ENCODE results near the gene ANKRD18B. TPM values are rescaled to one million over a fixed set of nuclear protein-coding genes. Genes with fewer than 3 reads are reported as not detected.
A peak's percentile ranks its signal among the peaks of the same experiment; 100 is the strongest.
"Not testable (repeated sequence)": the region's sequence is repeated elsewhere in the genome, so short reads cannot be mapped to it uniquely, and the experiment has no call there.

The ANKRD18B gene
- total RNA-seq, 4 donors from 2014 or later = 0.59 to 12.4 (median 1.5) TPM

DNA sequence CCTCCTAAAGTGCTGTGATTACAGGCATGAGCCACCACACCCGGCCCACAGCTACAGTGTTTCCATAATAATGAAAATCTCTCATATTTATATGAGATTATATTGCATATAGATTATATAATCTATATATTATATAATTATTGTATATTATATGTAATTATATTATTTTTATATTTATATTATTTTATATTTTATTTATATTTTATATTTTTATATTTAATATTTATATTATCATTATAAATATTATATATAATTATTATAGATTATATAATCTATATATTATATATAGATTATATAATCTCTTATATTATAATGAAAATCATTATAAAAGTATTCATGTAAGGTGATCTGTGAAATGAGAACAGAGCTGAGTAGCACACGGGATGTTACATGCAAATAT lies 11.5 kb downstream of the ANKRD18B start:
- WGBS, 2 donors = 90 to 92% methylated on average over 2 of the region's 2 CpGs
- H3K36me3 ChIP-seq = no peaks in the 10 kb centered on the region
- intact Hi-C loops (cut with DNase I) = no loop called here
- H3K9me3 ChIP-seq = no peaks in the 10 kb centered on the region
- DNase-seq = no peak
- H3K4me1 ChIP-seq = no peaks in the 10 kb centered on the region
- H3K27me3 ChIP-seq = no peaks in the 10 kb centered on the region
- H3K27ac ChIP-seq = no peak overlapping the region
- TF ChIP-seq POLR2A (IDR thresholded peaks at IDR 0.05) = no peak
- TF ChIP-seq, protein P1, sequence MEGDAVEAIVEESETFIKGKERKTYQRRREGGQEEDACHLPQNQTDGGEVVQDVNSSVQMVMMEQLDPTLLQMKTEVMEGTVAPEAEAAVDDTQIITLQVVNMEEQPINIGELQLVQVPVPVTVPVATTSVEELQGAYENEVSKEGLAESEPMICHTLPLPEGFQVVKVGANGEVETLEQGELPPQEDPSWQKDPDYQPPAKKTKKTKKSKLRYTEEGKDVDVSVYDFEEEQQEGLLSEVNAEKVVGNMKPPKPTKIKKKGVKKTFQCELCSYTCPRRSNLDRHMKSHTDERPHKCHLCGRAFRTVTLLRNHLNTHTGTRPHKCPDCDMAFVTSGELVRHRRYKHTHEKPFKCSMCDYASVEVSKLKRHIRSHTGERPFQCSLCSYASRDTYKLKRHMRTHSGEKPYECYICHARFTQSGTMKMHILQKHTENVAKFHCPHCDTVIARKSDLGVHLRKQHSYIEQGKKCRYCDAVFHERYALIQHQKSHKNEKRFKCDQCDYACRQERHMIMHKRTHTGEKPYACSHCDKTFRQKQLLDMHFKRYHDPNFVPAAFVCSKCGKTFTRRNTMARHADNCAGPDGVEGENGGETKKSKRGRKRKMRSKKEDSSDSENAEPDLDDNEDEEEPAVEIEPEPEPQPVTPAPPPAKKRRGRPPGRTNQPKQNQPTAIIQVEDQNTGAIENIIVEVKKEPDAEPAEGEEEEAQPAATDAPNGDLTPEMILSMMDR (IDR thresholded peaks at IDR 0.05) = no peak
- H3K4me3 ChIP-seq (replicated peaks in 1 of 3) = no peak overlapping the region

- H3K4me1 ChIP-seq; H3K27ac ChIP-seq; H3K4me3 ChIP-seq (replicated peaks in 1 of 3); H3K27me3 ChIP-seq; DNase-seq; intact Hi-C loops (cut with DNase I); H3K9me3 ChIP-seq; H3K36me3 ChIP-seq: not testable (repeated sequence)
- 87 to 96% methylated on average over 2 of the region's 2 CpGs for WGBS, 2 donors
These were observed 19.4 kb downstream of the ANKRD18B start for GRCh38 chr9:33543463-33543862.

GRCh38 chr9:33545715-33546114 lies 21.7 kb downstream of the ANKRD18B start:
- H3K9me3 ChIP-seq; H3K4me3 ChIP-seq (replicated peaks in 1 of 3); DNase-seq; H3K4me1 ChIP-seq; H3K27me3 ChIP-seq; H3K36me3 ChIP-seq; H3K27ac ChIP-seq; intact Hi-C loops (cut with DNase I): not testable (repeated sequence)
- WGBS, 2 donors = 75 to 78% methylated on average over 2 of the region's 2 CpGs

DNA sequence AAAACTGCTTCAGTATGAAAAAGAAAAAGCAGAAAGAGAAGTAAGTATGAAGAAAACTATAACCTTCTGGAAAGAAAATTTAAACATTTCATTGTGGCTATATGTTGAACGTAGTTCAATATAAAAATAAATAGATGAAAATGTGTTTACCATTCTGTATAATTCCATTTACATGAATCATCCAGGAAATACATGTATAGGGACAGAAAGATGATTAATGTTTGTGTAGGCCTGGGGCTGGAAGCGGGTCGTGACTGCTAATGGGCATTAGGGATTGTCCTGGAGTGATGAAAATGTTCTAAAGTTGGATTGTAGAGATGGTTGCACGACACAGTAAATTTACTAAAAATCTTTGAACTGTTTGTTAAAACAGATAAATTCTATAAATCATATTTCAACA lies 24.8 kb downstream of the ANKRD18B start:
- 83 to 84% methylated on average over 4 of the region's 4 CpGs for WGBS, 2 donors
- DNase-seq; H3K27me3 ChIP-seq; H3K4me3 ChIP-seq (replicated peaks in 1 of 3); H3K4me1 ChIP-seq; H3K36me3 ChIP-seq; H3K27ac ChIP-seq; H3K9me3 ChIP-seq; intact Hi-C loops (cut with DNase I): not testable (repeated sequence)

DNA sequence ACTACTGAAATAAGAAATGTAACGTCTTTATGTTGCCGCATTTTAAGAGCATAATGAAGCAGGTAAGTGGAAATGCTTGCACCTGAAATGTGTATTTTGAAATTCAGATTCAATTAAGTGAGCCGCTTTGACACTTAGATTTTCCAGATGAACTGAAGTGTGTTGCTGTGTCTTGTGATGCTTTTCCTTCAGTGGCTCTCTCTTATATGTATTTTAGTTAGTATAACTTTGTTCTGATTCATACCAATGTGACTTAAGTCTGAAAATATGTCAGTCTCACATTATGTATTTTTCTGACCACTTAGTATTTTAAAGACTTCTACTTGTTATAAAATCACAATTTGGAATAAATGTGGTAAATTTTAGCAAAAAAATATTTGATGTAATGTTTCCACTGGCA lies 25.4 kb downstream of the ANKRD18B start:
- intact Hi-C loops (cut with DNase I); H3K36me3 ChIP-seq; H3K27me3 ChIP-seq; H3K4me1 ChIP-seq; H3K27ac ChIP-seq; H3K9me3 ChIP-seq; DNase-seq; H3K4me3 ChIP-seq (replicated peaks in 1 of 3): not testable (repeated sequence)
- 92 to 96% methylated on average over 3 of the region's 3 CpGs for WGBS, 2 donors

DNA sequence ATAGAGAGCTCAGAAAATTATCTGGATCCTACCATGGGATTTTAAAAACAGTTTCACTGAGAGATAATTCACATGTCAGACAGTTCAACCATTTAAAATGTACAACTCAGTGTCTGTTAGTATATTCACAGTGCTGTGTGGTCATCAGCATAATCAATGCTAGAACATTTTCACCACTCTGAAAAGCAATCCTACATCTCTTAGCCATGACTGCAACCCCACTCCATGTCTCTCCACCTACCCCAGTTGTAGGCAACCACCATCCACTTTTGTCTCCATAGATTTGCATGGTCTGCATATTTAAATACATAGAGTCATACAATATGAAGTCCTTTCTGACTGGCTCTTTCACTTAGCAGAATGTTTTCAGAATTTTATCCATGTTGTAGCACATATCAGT lies 27.1 kb downstream of the ANKRD18B start:
- H3K27me3 ChIP-seq; H3K9me3 ChIP-seq; H3K36me3 ChIP-seq; DNase-seq; H3K27ac ChIP-seq; H3K4me3 ChIP-seq (replicated peaks in 1 of 3); intact Hi-C loops (cut with DNase I); H3K4me1 ChIP-seq: not testable (repeated sequence)

GRCh38 chr9:33552315-33552725 lies 28.3 kb downstream of the ANKRD18B start:
- H3K4me1 ChIP-seq; H3K9me3 ChIP-seq; intact Hi-C loops (cut with DNase I); H3K27me3 ChIP-seq; H3K27ac ChIP-seq; H3K36me3 ChIP-seq; H3K4me3 ChIP-seq (replicated peaks in 1 of 3): not testable (repeated sequence)
- 8 to 18% methylated on average over 2 to 4 of the region's 4 CpGs for WGBS, 2 donors
- DNase-seq = peak; percentile 70 to 77

DNA sequence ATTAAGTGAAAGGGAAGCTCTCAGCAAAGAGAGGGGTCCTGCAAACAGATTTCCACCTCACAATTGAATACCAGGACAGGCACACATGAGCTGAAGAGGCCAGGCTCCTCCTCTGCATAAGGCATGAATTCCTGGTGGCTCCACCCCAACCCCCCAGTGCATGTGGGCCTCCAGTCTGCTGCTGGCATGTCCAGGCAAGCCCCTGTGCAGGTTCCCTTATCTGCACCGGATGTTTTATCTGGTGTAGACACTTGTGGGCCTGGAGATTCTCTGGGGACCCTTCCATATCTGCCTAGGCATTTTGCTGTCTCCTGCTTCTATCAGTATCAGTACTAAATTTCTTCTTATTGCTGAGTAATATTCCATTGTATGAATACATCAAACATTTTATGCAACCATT lies 36.2 kb downstream of the ANKRD18B start:
- H3K4me1 ChIP-seq; H3K36me3 ChIP-seq; intact Hi-C loops (cut with DNase I); H3K4me3 ChIP-seq (replicated peaks in 1 of 3); H3K27me3 ChIP-seq; H3K27ac ChIP-seq; H3K9me3 ChIP-seq; DNase-seq: not testable (repeated sequence)
- 50 to 72% methylated on average over 1 of the region's 1 CpG for WGBS, 2 donors

GRCh38 chr9:33562196-33562595 lies 38.1 kb downstream of the ANKRD18B start:
- intact Hi-C loops (cut with DNase I); H3K27me3 ChIP-seq; H3K36me3 ChIP-seq; H3K9me3 ChIP-seq; H3K27ac ChIP-seq; DNase-seq; H3K4me1 ChIP-seq; H3K4me3 ChIP-seq (replicated peaks in 1 of 3): not testable (repeated sequence)
- 62 to 71% methylated on average over 1 of the region's 1 CpG for WGBS, 2 donors

- peak overlapping the region in 1 of 3 donors; percentile 41 for H3K27ac ChIP-seq
- H3K4me3 ChIP-seq (replicated peaks in 1 of 3); H3K36me3 ChIP-seq; intact Hi-C loops (cut with DNase I); H3K4me1 ChIP-seq; H3K9me3 ChIP-seq; H3K27me3 ChIP-seq: not testable (repeated sequence)
- peak; percentile 61 to 67 for DNase-seq
These were observed 43.7 kb downstream of the ANKRD18B start for GRCh38 chr9:33567776-33568175.

- H3K4me1 ChIP-seq; H3K4me3 ChIP-seq (replicated peaks in 1 of 3); H3K27me3 ChIP-seq; DNase-seq; H3K36me3 ChIP-seq; H3K27ac ChIP-seq; H3K9me3 ChIP-seq; intact Hi-C loops (cut with DNase I): not testable (repeated sequence)
- 0 to 87% methylated on average over 1 to 3 of the region's 3 CpGs for WGBS, 2 donors
These were observed 53.7 kb downstream of the ANKRD18B start for GRCh38 chr9:33577786-33578185.

DNA sequence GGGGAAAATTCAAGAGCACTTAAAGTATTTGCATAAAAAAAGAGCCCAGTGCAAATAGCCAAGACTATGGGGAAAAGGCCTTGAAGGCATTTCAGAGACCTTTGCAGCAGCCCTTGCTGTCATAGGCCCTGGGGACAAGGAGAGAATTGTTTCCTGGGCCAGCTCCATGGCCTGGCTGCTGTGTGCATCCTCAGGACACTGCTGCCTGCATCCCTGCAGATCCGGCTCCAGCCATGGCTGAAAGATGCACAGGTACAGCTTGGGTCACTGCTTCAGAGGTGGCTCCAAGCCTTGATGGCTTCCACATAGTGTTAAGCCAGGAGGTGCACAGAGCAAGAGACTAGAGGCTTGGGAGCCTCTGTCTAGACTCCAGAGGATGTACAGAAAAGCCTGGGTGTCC lies 55.9 kb downstream of the ANKRD18B start:
- H3K36me3 ChIP-seq; H3K4me3 ChIP-seq (replicated peaks in 1 of 3); H3K27ac ChIP-seq; H3K4me1 ChIP-seq; H3K9me3 ChIP-seq; intact Hi-C loops (cut with DNase I); H3K27me3 ChIP-seq; DNase-seq: not testable (repeated sequence)
- WGBS, 2 donors = 88% methylated on average over 1 of the region's 1 CpG; no CpG with 5 or more reads in 1 of the 2 donors

- H3K36me3 ChIP-seq; H3K27me3 ChIP-seq; DNase-seq; H3K4me3 ChIP-seq (replicated peaks in 1 of 3); H3K9me3 ChIP-seq; intact Hi-C loops (cut with DNase I); H3K27ac ChIP-seq; H3K4me1 ChIP-seq: not testable (repeated sequence)
- 75 to 81% methylated on average over 2 of the region's 2 CpGs for WGBS, 2 donors
These were observed 58.6 kb downstream of the ANKRD18B start for GRCh38 chr9:33582686-33583085.
